Measurements from ENCODE around the gene PTPDC1.

Gene PTPDC1

DNA sequence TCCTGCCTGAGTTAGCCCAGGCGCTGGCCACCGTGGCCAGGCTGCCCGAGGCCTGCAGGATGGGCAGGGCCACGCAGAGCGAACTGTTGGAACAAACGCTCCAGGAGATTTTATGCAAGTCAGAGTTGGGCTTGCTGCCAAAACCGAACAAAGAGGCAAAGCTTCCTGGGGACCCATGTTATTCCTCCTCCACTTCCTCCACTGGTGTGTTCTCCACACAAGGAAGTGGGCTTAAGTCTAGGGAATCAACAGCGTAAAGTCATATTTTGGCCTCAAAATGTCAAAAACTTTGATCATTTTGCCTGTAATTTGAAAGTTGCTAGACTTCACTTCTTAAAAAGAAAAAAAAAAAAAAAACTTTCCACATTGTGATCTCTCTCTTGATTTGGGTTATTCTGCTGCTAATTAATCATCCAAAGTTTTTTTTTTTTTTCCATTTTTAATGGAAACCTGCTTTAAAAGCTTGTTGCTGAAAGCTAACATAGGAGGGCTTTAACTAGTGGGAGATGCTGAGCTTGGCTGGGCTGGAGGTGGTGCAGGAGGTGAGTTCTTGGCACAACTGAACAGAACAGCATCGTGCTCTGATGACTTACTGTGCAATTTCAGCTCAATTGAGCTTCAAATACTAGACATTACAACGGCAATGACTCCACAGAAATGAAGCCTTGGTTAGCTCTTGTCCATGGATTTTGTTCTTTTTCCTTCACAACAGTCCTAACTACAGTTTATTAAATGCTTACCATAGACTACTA is 73.0 kb downstream of the PTPDC1 start:
- peak; percentile 94 for DNase-seq (ENCODE audit: low read depth in 2 of 2)
- H3K4me3 ChIP-seq (replicated peaks in 1 of 2; ENCODE audit: low read depth in 2 of 2, low read length in 2 of 2) = no peak overlapping the region
- TF ChIP-seq, protein P1, sequence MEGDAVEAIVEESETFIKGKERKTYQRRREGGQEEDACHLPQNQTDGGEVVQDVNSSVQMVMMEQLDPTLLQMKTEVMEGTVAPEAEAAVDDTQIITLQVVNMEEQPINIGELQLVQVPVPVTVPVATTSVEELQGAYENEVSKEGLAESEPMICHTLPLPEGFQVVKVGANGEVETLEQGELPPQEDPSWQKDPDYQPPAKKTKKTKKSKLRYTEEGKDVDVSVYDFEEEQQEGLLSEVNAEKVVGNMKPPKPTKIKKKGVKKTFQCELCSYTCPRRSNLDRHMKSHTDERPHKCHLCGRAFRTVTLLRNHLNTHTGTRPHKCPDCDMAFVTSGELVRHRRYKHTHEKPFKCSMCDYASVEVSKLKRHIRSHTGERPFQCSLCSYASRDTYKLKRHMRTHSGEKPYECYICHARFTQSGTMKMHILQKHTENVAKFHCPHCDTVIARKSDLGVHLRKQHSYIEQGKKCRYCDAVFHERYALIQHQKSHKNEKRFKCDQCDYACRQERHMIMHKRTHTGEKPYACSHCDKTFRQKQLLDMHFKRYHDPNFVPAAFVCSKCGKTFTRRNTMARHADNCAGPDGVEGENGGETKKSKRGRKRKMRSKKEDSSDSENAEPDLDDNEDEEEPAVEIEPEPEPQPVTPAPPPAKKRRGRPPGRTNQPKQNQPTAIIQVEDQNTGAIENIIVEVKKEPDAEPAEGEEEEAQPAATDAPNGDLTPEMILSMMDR (IDR thresholded peaks at IDR 0.05; ENCODE audit: low read depth, low read length) = no peak
